Psoas muscle (tissue), 8 donors: ENCODE measurements around the gene ZNF558. TPM values are rescaled to one million over a fixed set of nuclear protein-coding genes. Genes with fewer than 3 reads are reported as not detected.

Experiments
- ATAC-seq, 4 donors: fragments of 200-7000 bp; cut with Tn5 transposase; one replicate each; pipeline ENCODE4 v1.9.1; 2020; ENCODE audit warnings: moderate library complexity in 3 of 4, mild to moderate bottlenecking in 2 of 4
- DNase-seq, 2 donors: peaks; one replicate each; pipeline ENCODE4 v3.0.0-alpha.2; 2020
- H3K27ac ChIP-seq: fragments of 200-600 bp; one replicate; pipeline ENCODE4 v1.8.0; 2022
- H3K27me3 ChIP-seq, 3 donors: fragments of 200-600 bp in 1 of 3; one replicate each; pipeline versions ENCODE4 v1.6.1 to v1.8.0; 2013 to 2022; ENCODE audit warnings: low read length in 2 of 3, mild to moderate bottlenecking in 2 of 3, moderate library complexity in 1 of 3; ENCODE audit not compliant: insufficient read depth in 3 of 3
- H3K36me3 ChIP-seq, 2 donors: fragments of 200-600 bp in 1 of 2; one replicate each; pipeline versions ENCODE4 v1.6.1 to v1.8.0; 2013 to 2022; ENCODE audit warnings: low read depth in 1 of 2, mild to moderate bottlenecking in 1 of 2, moderate library complexity in 1 of 2; ENCODE audit not compliant: insufficient read depth in 1 of 2
- H3K4me1 ChIP-seq: fragments of 200-600 bp; one replicate; pipeline ENCODE4 v1.8.0; 2022
- H3K4me3 ChIP-seq: fragments of 200-600 bp; one replicate; pipeline ENCODE4 v1.8.0; 2022; ENCODE audit warnings: mild to moderate bottlenecking
- H3K9me3 ChIP-seq: fragments of 200-600 bp; one replicate; pipeline ENCODE4 v1.8.0; 2022
- WGBS, 3 donors: extraction: QIAGEN DNeasy Blood & Tissue Kit; methylation state at CpG; one replicate each; pipeline versions ENCODE4 v1.1.6 to v1.1.7; 2013; 5-methylcytosine and 5-hydroxymethylcytosine counted together
- intact Hi-C, 2 donors: fragments of 100-400 bp; cut with DNase I; formaldehyde crosslinking; loops; one replicate each; pipeline versions ENCODE4 v1.11.0 to v1.14.2; 2022
- polyA plus RNA-seq, 3 donors: library from polyadenylated mRNA; stranded (reverse); fragments of 200-250 nt; gene quantifications; one replicate each; pipeline ENCODE4 v1.2.3, GENCODE V29; 2013
- total RNA-seq, 4 donors: library from RNA; stranded (reverse); fragmentation: NEBNext Ultra II Directional in 2 of 4; extraction: Animal tissue kit (Norgen Biotek cat#: 25700) in 2 of 4; gene quantifications; one replicate each; pipeline versions ENCODE4 v1.2.1 to v1.2.4, GENCODE V29; 2021 to 2023
- TF ChIP-seq, protein P1 (sequence below): fragments of 200-600 bp; IDR thresholded peaks from one replicate; pipeline ENCODE4 v1.8.0; 2022; ENCODE audit warnings: antibody characterized with exemption
- donor health status: healthy with polysubstance abuse.
- donor health status: DM: no; HTN: no; CAD: no; lungs with moderate emphysema.
- donor health status: Bipolar disorder and iron deficiency.
- donor health status: healthy.
- donor health status: DM: yes; HTN: yes; CAD: no.
- donor health status: DM: no; HTN: no; CAD: no.
- donor health status: DM: no; HTN: no; CAD: no.
- donor health status: DM: yes; HTN: yes; CAD: no.

Gene ZNF558
- total and polyA plus RNA-seq, 7 donors: 5.7 to 15.7 (median 13.7) TPM

DNA sequence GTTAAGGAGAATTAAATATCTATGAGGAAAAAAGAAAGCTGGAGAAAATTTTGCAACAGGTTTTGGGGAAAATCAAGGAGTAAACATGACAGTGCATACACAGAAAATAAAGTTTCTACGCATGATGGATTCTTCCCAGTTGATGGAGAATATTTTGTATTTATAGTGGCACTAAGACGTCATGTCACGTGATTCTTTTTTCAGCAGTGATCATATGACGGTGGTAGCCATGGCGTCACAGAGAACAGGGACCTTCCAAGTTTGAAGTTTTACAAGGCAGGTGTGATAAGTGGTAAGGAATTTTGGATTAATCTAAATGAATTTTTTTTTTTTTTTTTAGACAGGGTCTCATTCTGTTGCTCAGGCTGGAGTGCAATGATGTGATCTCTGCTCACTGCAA is 8.6 kb upstream of the ZNF558 start:
- intact Hi-C loops: no loop called here
- Histone ChIP-seq H3K4me3 (no peak overlapping the region), H3K4me1 (no peaks in the 10 kb centered on the region), H3K27me3 (peaks cover 0 to 5% (median 0%) of the 10 kb centered on the region in 3 donors), H3K9me3 (no peaks in the 10 kb centered on the region), H3K27ac (no peak overlapping the region), H3K36me3 (no peaks in the 10 kb centered on the region)
- WGBS, 3 donors: 71 to 87% (median 77%) methylated on average over 5 of the region's 5 CpGs
- DNase-seq (no peak), ATAC-seq (no peak)
- TF ChIP-seq, protein P1, sequence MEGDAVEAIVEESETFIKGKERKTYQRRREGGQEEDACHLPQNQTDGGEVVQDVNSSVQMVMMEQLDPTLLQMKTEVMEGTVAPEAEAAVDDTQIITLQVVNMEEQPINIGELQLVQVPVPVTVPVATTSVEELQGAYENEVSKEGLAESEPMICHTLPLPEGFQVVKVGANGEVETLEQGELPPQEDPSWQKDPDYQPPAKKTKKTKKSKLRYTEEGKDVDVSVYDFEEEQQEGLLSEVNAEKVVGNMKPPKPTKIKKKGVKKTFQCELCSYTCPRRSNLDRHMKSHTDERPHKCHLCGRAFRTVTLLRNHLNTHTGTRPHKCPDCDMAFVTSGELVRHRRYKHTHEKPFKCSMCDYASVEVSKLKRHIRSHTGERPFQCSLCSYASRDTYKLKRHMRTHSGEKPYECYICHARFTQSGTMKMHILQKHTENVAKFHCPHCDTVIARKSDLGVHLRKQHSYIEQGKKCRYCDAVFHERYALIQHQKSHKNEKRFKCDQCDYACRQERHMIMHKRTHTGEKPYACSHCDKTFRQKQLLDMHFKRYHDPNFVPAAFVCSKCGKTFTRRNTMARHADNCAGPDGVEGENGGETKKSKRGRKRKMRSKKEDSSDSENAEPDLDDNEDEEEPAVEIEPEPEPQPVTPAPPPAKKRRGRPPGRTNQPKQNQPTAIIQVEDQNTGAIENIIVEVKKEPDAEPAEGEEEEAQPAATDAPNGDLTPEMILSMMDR: no peak

DNA sequence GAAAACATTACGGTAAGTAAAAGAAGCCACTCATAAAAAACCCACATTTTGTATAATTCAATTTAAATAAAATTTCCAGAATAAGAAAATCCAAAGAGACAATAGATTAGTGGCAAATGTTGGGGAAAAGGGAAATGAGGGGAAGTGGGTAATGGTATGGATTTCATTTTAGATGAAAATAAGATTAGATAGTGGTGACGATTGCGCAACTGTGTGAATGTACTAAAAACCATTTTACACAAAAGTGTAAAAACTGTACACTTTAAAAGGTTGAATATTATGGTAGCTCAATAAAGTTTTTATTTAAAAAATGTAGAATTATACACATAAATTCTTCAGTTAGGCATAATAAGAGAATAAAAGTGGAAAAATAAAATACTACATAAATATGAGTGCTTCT is 3.8 kb upstream of the ZNF558 start:
- DNase-seq: no peak
- 93 to 96% (median 94%) methylated on average over 3 of the region's 3 CpGs for WGBS, 3 donors
- ATAC-seq: no peak
- peaks cover 6% of the 10 kb centered on the region for H3K4me1 ChIP-seq
- no peaks in the 10 kb centered on the region for H3K9me3 ChIP-seq
- TF ChIP-seq, protein P1: no peak
- no peak overlapping the region for H3K27ac ChIP-seq
- peaks cover 0 to 6% (median 0%) of the 10 kb centered on the region in 3 donors for H3K27me3 ChIP-seq
- H3K36me3 ChIP-seq: peaks cover 0 to 3% of the 10 kb centered on the region in 2 donors
- H3K4me3 ChIP-seq: no peak overlapping the region
- intact Hi-C loops: loop anchor here (10.0 kb wide), 2 partner anchors 1761 to 1771 kb away; partner anchors contain the start of gene ZNF557 (in 1 of the 2)

DNA sequence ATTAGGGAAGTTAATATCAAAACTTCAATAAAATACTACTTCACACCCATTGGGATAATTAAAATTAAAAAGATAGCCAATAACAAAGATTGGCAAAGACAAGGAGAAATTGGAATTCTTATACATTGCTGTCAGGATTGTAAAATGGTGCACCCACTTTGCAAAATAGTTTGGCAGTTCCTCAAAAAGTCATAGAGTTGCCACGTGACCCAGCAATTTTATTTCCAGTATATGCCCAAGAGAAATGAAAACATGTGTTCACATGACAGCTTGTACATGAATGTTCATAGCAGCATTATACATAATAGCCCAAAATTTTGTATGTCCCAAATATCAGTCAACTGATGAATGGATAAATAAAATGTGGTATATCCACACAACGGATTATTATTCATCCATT is 3.3 kb upstream of the ZNF558 start:
- no peak for DNase-seq
- H3K36me3 ChIP-seq: peaks cover 0 to 7% of the 10 kb centered on the region in 2 donors
- no peak overlapping the region for H3K4me3 ChIP-seq
- peaks cover 0 to 6% (median 0%) of the 10 kb centered on the region in 3 donors for H3K27me3 ChIP-seq
- no peak for ATAC-seq
- WGBS, 3 donors: 54 to 68% (median 62%) methylated on average over 2 of the region's 2 CpGs
- intact Hi-C loops: loop anchor here (10.0 kb wide), 2 partner anchors 1761 to 1771 kb away; partner anchors contain the start of gene ZNF557 (in 1 of the 2)
- H3K9me3 ChIP-seq: no peaks in the 10 kb centered on the region
- H3K27ac ChIP-seq: no peak overlapping the region
- TF ChIP-seq, protein P1: no peak
- peaks cover 6% of the 10 kb centered on the region for H3K4me1 ChIP-seq

DNA sequence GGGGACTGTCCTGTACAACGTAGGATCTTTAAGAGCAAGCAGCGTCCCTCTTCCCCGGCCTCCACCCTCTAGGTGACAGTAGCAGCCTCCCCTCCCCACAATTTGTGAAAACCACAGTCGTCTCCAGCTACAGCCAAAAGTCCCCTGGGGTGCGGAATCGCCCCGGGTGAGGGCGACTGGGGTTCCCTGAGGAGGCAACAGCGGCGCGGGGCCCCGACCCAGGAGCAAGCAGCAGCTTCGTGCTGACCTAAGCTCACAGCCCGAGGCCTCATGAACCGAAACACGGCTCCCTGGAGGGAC is 322 bp downstream of the ZNF558 start:
- peaks cover 0 to 6% (median 0%) of the 10 kb centered on the region in 3 donors for H3K27me3 ChIP-seq
- intact Hi-C loops: loop anchor here (5.0 to 10.0 kb wide), 5 partner anchors 824 to 1767 kb away; partner anchors contain the start of genes ELAVL1 (in 1 of the 2), FBXL12 (in 1 of the 2), MAP2K7 (in 1 of the 2) and ZNF557 (in 1 of the 2)
- no peak for DNase-seq
- peak in 1 of 4 donors; percentile 1 for ATAC-seq
- peaks cover 6% of the 10 kb centered on the region for H3K4me1 ChIP-seq
- H3K4me3 ChIP-seq: peak overlapping the region; percentile 81
- H3K9me3 ChIP-seq: no peaks in the 10 kb centered on the region
- TF ChIP-seq, protein P1: no peak
- 0 to 1% (median 0%) methylated on average over 15 to 16 of the region's 16 CpGs for WGBS, 3 donors
- H3K27ac ChIP-seq: peak overlapping the region; percentile 96
- H3K36me3 ChIP-seq: peaks cover 4 to 35% of the 10 kb centered on the region in 2 donors

DNA sequence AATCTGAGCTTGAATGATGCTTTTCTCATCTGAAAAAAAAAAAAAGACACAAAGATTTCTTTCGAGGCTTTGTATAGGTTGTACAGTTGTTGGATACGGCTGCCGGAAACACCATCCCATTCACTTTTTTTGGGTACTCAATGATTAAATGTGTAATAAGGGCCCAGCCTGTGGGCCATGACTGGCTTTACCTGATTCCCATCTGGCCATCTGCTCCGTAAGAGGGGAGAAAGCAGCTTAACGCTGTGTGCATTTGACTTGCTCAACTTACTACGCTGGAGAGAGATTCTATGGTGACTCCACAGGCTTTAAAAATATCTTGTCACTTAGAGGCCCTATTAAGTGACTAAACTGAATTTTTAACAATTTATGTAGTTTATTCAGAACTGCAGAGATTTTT is 731 bp downstream of the ZNF558 start:
- no peak for ATAC-seq
- 47 to 59% (median 53%) methylated on average over 6 of the region's 6 CpGs for WGBS, 3 donors
- no peak for DNase-seq
- H3K4me3 ChIP-seq: peak overlapping the region; percentile 81
- H3K4me1 ChIP-seq: peaks cover 6% of the 10 kb centered on the region
- H3K9me3 ChIP-seq: no peaks in the 10 kb centered on the region
- TF ChIP-seq, protein P1: no peak
- peaks cover 4 to 39% of the 10 kb centered on the region in 2 donors for H3K36me3 ChIP-seq
- peak overlapping the region; percentile 96 for H3K27ac ChIP-seq
- H3K27me3 ChIP-seq: peaks cover 0 to 6% (median 0%) of the 10 kb centered on the region in 3 donors
- intact Hi-C loops: loop anchor here (5.0 to 10.0 kb wide), 5 partner anchors 824 to 1767 kb away; partner anchors contain the start of genes ELAVL1 (in 1 of the 2), FBXL12 (in 1 of the 2), MAP2K7 (in 1 of the 2) and ZNF557 (in 1 of the 2)
